Measurements from ENCODE around the gene TSPAN1. TPM values are rescaled to one million over a fixed set of nuclear protein-coding genes. Genes with fewer than 3 reads are reported as not detected.
A peak's percentile ranks its signal among the peaks of the same experiment; 100 is the strongest.

TSPAN1 gene
- polyA plus RNA-seq, 1 of the 3 experiments (the other 2 are of a cell fraction): 12.2 TPM

DNA sequence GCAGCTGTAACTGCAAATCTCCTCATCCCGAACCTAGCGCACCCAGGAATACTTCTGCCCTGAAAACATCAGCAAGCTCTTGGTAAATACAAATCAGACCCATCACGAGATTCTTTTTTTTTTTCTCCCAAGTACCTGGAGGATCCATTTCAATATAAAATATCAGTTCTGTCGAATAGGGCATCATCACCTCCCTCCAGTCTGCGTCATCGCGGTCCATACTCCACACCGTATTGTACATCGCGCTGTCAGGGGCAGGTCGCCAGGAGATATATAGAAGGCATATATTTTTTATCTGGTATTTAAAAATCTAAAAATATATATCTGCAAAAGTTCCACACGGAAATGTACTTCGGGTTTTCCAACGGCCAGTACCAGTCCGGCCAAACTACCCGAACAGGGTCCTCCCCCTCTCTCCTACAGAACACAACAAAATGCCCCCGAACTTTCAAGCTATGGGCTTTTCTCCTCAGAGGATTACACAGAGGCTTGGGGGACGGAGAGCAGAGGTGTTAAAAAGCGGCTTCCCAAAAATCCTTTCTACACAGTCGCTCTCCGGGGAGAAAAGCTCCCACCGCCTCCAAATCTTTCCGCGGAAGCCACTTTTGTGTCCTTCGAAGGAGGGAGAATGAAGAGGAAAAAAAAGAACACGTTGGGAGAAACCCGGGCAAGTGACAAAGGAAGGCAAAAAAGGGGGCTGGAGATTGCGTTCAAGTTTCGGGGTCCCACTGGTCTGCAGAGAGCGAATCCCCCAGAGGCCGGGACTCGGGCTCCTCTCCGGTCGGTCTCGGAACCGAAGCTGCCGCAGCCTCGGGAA lies 43.0 kb upstream of the TSPAN1 start:
- ChIA-PET POLR2A (interaction anchor here (0.6 to 1.7 kb wide), 13 partner anchors 9 to 1092 kb away, joined by 3 to 9 read pairs (median 4); partner anchors contain the start of gene POMGNT1), CTCF (interaction anchor here (0.6 to 1.8 kb wide), 7 partner anchors 15 to 182 kb away, joined by 3 to 10 read pairs (median 4); no protein-coding TSS in a partner anchor)
- peak overlapping the region; percentile 89 for H2AFZ ChIP-seq (ENCODE audit: low read depth)
- H3K9me2 ChIP-seq: no peaks in the 10 kb centered on the region
- H4K20me1 ChIP-seq (ENCODE audit: insufficient read depth): no peaks in the 10 kb centered on the region
- peak overlapping the region; percentile 83 for H3K4me2 ChIP-seq
- H3F3A ChIP-seq (replicated peaks; ENCODE audit: insufficient read depth): peaks cover 16% of the 10 kb centered on the region
- WGBS (ENCODE audit: low lambda C conversion rate): under 1% methylated on average over 32 of the region's 38 CpGs
- H3K9me3 ChIP-seq: no peaks in the 10 kb centered on the region
- peak overlapping the region; percentile 80 to 99 for H3K4me3 ChIP-seq (ENCODE audit: low read depth in 2 of 2, low read length in 1 of 2)
- H3K36me3 ChIP-seq (replicated peaks in 1 of 2; ENCODE audit: control insufficient read depth in 1 of 2, insufficient read depth in 2 of 2, low read length in 1 of 2): no peaks in the 10 kb centered on the region
- peak; percentile 36 for DNase-seq
- peak overlapping the region; percentile 98 to 100 for H3K27ac ChIP-seq (ENCODE audit: low read depth in 2 of 2, low read length in 1 of 2)
- peak overlapping the region; percentile 96 for H3K9ac ChIP-seq
- TF ChIP-seq MXI1 (IDR thresholded peaks at IDR 0.05; ENCODE audit: low read depth, low read length) (0 out of 2 replicates have a peak, but pooled peaks have one; percentile 43), TAF1 (IDR thresholded peaks at IDR 0.05; ENCODE audit: borderline replicate concordance, low read depth, low read length) (peak; percentile 5; the same call in 1 of the 2 replicates), RCOR1 (IDR thresholded peaks at IDR 0.05; ENCODE audit: low read length) (no peak)
- H3K4me1 ChIP-seq (ENCODE audit: control insufficient read depth in 1 of 2, insufficient read depth in 2 of 2, low read depth in 1 of 2, low read length in 1 of 2): peaks cover 10 to 20% of the 10 kb centered on the region in 2 experiments; a peak in 2 of 4 replicates
- no peaks in the 10 kb centered on the region for H3K27me3 ChIP-seq (ENCODE audit: insufficient read depth)
- peaks cover 42% of the 10 kb centered on the region for H3K79me2 ChIP-seq (ENCODE audit: insufficient read depth)

DNA sequence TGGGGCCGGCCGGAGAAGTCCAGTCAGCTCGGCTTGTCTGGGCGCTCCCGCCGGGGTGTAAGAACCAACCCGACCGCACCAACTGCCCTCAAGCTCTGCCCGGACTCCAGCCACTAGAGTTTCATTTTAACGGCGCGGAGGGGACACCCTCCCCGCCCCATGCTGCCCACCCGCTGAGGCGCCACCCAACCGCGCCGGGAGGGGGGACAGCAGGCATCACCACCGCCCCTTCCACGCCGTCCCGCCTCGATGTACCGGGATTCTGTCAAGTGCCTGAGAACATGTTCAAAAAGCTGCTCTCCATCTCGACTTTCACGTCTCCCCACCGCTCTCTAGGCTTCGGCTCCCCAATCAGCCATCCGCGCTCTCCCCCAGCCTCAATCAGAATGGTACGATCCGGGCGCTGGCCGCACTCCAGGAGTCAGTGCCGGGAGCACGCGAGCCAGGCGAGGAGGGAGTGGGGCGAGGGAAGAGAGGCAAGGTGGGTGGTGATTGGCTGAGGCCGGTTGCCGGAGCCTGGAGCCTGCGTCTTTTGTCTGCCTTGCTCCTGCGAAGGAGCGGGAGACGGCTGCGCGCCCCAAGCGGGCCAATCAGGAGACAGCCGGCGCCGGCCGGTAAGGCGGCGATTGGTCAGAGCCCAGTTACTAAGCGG lies 42.2 kb upstream of the TSPAN1 start, which contains the start of gene PIK3R3:
Gene PIK3R3 (minus strand): TSS at position 101 of the 652 bp plus-strand sequence. CDS start 677 bp downstream, outside the sequence.
- peaks cover 16% of the 10 kb centered on the region for H3F3A ChIP-seq (replicated peaks; ENCODE audit: insufficient read depth)
- H3K27me3 ChIP-seq (ENCODE audit: insufficient read depth): no peaks in the 10 kb centered on the region
- no peaks in the 10 kb centered on the region for H3K9me3 ChIP-seq
- WGBS (ENCODE audit: low lambda C conversion rate): 0% methylated on average over 23 of the region's 55 CpGs
- peak within 1 kb of the TSS; percentile 98 to 100 for H3K27ac ChIP-seq (ENCODE audit: low read depth in 2 of 2, low read length in 1 of 2)
- H3K4me1 ChIP-seq (ENCODE audit: control insufficient read depth in 1 of 2, insufficient read depth in 2 of 2, low read depth in 1 of 2, low read length in 1 of 2): peaks cover 13 to 22% of the 10 kb centered on the region in 2 experiments; a peak in 2 of 4 replicates
- ChIA-PET POLR2A (interaction anchor here (0.6 to 1.7 kb wide), 11 partner anchors 9 to 227 kb away, joined by 3 to 9 read pairs (median 3); partner anchors contain the start of gene POMGNT1), CTCF (interaction anchor here (0.7 to 1.8 kb wide), 4 partner anchors 16 to 93 kb away, joined by 3 to 10 read pairs (median 4); no protein-coding TSS in a partner anchor)
- H2AFZ ChIP-seq (ENCODE audit: low read depth): peak within 1 kb of the TSS; percentile 89
- peak; percentile 94 for DNase-seq
- peak within 1 kb of the TSS; percentile 85 for H3K4me2 ChIP-seq
- H3K9me2 ChIP-seq: no peaks in the 10 kb centered on the region
- H3K79me2 ChIP-seq (ENCODE audit: insufficient read depth): peaks cover 37% of the 10 kb centered on the region
- no peaks in the 10 kb centered on the region for H3K36me3 ChIP-seq (replicated peaks in 1 of 2; ENCODE audit: control insufficient read depth in 1 of 2, insufficient read depth in 2 of 2, low read length in 1 of 2)
- H3K4me3 ChIP-seq (ENCODE audit: low read depth in 2 of 2, low read length in 1 of 2): peak within 1 kb of the TSS; percentile 80 to 99
- H3K9ac ChIP-seq: peak within 1 kb of the TSS; percentile 96
- no peaks in the 10 kb centered on the region for H4K20me1 ChIP-seq (ENCODE audit: insufficient read depth)
- TF ChIP-seq EZH2phosphoT487 (IDR thresholded peaks at IDR 0.05; ENCODE audit: borderline replicate concordance, low read depth): no peak
- TF ChIP-seq FOSL2 (IDR thresholded peaks at IDR 0.05; ENCODE audit: borderline replicate concordance, low read depth): no peak
- TF ChIP-seq, protein P1, sequence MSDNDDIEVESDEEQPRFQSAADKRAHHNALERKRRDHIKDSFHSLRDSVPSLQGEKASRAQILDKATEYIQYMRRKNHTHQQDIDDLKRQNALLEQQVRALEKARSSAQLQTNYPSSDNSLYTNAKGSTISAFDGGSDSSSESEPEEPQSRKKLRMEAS (IDR thresholded peaks at IDR 0.05; ENCODE audit: low read depth): peak; percentile 99
- TF ChIP-seq RCOR1 (IDR thresholded peaks at IDR 0.05; ENCODE audit: low read length): peak; percentile 61; the same call in 1 of the 2 replicates
- peak; percentile 49; the same call in 1 of the 2 replicates for TF ChIP-seq MXI1 (IDR thresholded peaks at IDR 0.05; ENCODE audit: low read depth, low read length)
- peak; percentile 21 to 35; a peak in 2 of 4 replicates for TF ChIP-seq EP300 (IDR thresholded peaks at IDR 0.05; ENCODE audit: borderline replicate concordance in 1 of 2, low read depth in 1 of 2, low read length in 1 of 2)
- TF ChIP-seq TAF1 (IDR thresholded peaks at IDR 0.05; ENCODE audit: borderline replicate concordance, low read depth, low read length): peak; percentile 99
- TF ChIP-seq, protein P2, sequence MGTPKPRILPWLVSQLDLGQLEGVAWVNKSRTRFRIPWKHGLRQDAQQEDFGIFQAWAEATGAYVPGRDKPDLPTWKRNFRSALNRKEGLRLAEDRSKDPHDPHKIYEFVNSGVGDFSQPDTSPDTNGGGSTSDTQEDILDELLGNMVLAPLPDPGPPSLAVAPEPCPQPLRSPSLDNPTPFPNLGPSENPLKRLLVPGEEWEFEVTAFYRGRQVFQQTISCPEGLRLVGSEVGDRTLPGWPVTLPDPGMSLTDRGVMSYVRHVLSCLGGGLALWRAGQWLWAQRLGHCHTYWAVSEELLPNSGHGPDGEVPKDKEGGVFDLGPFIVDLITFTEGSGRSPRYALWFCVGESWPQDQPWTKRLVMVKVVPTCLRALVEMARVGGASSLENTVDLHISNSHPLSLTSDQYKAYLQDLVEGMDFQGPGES (IDR thresholded peaks at IDR 0.05; ENCODE audit: low read depth, low read length): no peak
- TF ChIP-seq, protein P3, sequence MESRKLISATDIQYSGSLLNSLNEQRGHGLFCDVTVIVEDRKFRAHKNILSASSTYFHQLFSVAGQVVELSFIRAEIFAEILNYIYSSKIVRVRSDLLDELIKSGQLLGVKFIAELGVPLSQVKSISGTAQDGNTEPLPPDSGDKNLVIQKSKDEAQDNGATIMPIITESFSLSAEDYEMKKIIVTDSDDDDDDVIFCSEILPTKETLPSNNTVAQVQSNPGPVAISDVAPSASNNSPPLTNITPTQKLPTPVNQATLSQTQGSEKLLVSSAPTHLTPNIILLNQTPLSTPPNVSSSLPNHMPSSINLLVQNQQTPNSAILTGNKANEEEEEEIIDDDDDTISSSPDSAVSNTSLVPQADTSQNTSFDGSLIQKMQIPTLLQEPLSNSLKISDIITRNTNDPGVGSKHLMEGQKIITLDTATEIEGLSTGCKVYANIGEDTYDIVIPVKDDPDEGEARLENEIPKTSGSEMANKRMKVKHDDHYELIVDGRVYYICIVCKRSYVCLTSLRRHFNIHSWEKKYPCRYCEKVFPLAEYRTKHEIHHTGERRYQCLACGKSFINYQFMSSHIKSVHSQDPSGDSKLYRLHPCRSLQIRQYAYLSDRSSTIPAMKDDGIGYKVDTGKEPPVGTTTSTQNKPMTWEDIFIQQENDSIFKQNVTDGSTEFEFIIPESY (IDR thresholded peaks at IDR 0.05; ENCODE audit: borderline replicate concordance, low read depth): 0 out of 2 replicates have a peak, but pooled peaks have one; percentile 33
- peak; percentile 88 for TF ChIP-seq NFIC (IDR thresholded peaks at IDR 0.05; ENCODE audit: borderline replicate concordance)
- TF ChIP-seq, protein P4, sequence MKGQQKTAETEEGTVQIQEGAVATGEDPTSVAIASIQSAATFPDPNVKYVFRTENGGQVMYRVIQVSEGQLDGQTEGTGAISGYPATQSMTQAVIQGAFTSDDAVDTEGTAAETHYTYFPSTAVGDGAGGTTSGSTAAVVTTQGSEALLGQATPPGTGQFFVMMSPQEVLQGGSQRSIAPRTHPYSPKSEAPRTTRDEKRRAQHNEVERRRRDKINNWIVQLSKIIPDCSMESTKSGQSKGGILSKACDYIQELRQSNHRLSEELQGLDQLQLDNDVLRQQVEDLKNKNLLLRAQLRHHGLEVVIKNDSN (IDR thresholded peaks at IDR 0.05; ENCODE audit: borderline replicate concordance, low read depth): no peak
- TF ChIP-seq YY1 (IDR thresholded peaks at IDR 0.05; ENCODE audit: low read depth): peak; percentile 64
- TF ChIP-seq NRF1 (IDR thresholded peaks at IDR 0.05; ENCODE audit: low read depth, low read length): peak; percentile 66
- TF ChIP-seq MEF2A (IDR thresholded peaks at IDR 0.05; ENCODE audit: borderline replicate concordance, low read depth): no peak
- peak; percentile 99 for TF ChIP-seq POLR2AphosphoS5 (IDR thresholded peaks at IDR 0.05; ENCODE audit: low read depth, low read length)
- TF ChIP-seq JUND (IDR thresholded peaks at IDR 0.05): peak; percentile 42
- TF ChIP-seq, protein P5, sequence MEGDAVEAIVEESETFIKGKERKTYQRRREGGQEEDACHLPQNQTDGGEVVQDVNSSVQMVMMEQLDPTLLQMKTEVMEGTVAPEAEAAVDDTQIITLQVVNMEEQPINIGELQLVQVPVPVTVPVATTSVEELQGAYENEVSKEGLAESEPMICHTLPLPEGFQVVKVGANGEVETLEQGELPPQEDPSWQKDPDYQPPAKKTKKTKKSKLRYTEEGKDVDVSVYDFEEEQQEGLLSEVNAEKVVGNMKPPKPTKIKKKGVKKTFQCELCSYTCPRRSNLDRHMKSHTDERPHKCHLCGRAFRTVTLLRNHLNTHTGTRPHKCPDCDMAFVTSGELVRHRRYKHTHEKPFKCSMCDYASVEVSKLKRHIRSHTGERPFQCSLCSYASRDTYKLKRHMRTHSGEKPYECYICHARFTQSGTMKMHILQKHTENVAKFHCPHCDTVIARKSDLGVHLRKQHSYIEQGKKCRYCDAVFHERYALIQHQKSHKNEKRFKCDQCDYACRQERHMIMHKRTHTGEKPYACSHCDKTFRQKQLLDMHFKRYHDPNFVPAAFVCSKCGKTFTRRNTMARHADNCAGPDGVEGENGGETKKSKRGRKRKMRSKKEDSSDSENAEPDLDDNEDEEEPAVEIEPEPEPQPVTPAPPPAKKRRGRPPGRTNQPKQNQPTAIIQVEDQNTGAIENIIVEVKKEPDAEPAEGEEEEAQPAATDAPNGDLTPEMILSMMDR (IDR thresholded peaks at IDR 0.05): no peak
